Ishikawa (cell line): ENCODE data around the gene DNAJC24.

Experiments
- CREB1 ChIP-seq: IDR thresholded peaks from 2 replicates; pipeline ENCODE4 v1.6.1; 2012; ENCODE audit warnings: low read depth
- EGR1 ChIP-seq: IDR thresholded peaks from 2 replicates; pipeline ENCODE4 v1.6.1; 2012
- RAD21 ChIP-seq: IDR thresholded peaks from 2 replicates; pipeline ENCODE4 v1.6.1; 2012; ENCODE audit warnings: low read depth

GRCh38 chr11:31421820-31422219 lies 52.2 kb downstream of the DNAJC24 start:
- TF ChIP-seq CREB1 (no peak), RAD21 (no peak), EGR1 (no peak)
